Activated CD8-positive, alpha-beta memory T cell treated with anti-CD3 and anti-CD28 coated beads, Interleukin-2, amount 50 U/mL, for 1 hour (primary cell): Measurements from ENCODE around the gene OR8S1.
"Not testable (repeated sequence)": the region's sequence is repeated elsewhere in the genome, so short reads cannot be mapped to it uniquely, and the experiment has no call there.

Experiments used
- DNase-seq: peaks from one replicate; pipeline ENCODE4 v3.0.0-alpha.2; 2020; ENCODE audit errors: extremely low read depth

OR8S1 gene

GRCh38 chr12:48525332-48525731 is at the start of gene OR8S1:
Gene OR8S1, plus strand, starts transcription at chr12:48525632. Its CDS starts 0 bp downstream, at chr12:48525632.
- DNase-seq, result no peak

DNA sequence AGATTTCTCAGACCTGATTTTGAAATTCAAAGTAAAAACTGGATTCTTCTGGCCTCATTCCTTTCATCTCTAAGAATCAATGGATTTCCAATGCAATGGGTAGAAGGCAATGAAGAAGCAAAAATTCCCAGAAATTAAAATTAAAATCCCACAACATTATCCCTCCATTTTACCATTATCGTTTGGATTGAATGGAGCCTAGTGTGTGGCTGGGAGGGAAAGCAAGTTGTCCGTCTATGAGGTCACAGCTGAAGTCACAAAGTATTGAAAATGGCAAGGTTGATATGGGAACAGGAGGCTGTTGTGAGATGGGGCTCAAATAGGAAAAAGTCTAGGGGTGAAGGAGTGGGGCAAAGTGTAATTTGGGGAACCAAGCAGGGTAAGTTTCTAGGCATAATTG is 43.2 kb upstream of the OR8S1 start, which contains the start of gene C12orf54:
Gene C12orf54, plus strand, starts transcription at position 301 of the 400 bp plus-strand sequence. CDS start 799 bp downstream, outside the sequence.
- no peak for DNase-seq

GRCh38 chr12:48482930-48483329 is 42.5 kb upstream of the OR8S1 start:
- no peak for DNase-seq

GRCh38 chr12:48486261-48486660 is 39.2 kb upstream of the OR8S1 start:
- DNase-seq, result no peak

GRCh38 chr12:48486679-48487078 is 38.8 kb upstream of the OR8S1 start:
- no peak for DNase-seq

GRCh38 chr12:48489012-48489411 is 36.4 kb upstream of the OR8S1 start:
- no peak for DNase-seq

DNA sequence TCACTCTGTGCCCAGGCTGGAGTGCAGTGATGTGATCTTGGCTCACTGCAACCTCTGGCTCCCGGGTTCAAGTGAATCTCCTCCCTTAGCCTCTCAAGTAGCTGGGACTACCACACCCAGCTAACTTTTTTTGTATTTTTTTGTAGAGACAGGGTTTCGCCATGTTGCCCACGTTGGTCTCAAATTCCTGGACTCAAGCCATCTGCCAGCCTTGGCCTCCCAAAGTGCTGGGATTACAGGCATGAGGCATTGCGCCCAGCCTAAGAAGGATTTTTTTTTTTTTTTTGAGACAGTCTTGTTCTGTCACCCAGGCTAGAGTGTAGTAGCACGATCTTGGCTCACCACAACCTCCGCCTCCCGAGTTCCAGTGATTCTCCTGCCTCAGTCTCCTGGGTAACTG is 36.0 kb upstream of the OR8S1 start:
- not testable (repeated sequence) for DNase-seq

- not testable (repeated sequence) for DNase-seq
Measured at GRCh38 chr12:48500281-48500680, 25.2 kb upstream of the OR8S1 start.

- DNase-seq, result not testable (repeated sequence)
Measured at GRCh38 chr12:48506836-48507235, 18.6 kb upstream of the OR8S1 start.

DNA sequence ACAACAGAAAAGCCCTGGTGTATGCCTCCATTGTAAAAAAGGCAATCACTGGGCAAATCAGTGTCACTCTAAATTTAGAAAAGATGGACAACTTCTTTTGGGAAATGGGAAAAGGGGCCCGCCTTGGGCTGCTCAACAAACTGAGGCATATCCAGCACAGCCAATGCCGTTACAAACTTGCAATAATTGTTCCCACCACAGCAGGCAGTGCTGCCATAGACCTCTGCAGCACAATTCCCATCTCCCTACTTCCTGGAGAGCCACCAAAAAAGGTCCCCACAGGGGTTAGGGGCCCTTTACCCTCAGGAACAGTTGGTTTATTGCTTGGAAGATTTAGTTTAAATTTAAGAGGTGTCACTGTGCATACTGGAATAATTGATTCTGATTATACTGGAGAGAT is 16.4 kb upstream of the OR8S1 start:
- DNase-seq, result no peak

DNA sequence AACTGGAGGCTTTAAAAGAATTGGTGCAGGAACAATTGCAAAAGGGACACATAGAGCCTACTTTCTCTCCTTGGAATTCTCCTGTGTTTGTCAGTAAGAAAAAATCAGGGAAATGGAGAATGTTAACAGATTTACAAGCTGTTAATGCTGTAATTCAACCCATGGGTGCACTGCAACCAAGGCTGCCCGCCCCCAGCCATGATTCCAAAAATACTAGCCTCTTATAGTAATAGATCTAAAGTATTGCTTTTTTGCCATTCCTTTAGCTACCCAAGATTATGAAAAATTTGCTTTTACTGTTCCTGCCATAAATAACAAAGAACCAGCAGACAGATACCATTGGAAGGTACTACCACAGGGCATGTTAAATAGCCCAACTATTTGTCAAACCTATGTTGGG is 15.3 kb upstream of the OR8S1 start:
- no peak for DNase-seq

- DNase-seq, result no peak
Measured at GRCh38 chr12:48512855-48513254, 12.6 kb upstream of the OR8S1 start.

DNA sequence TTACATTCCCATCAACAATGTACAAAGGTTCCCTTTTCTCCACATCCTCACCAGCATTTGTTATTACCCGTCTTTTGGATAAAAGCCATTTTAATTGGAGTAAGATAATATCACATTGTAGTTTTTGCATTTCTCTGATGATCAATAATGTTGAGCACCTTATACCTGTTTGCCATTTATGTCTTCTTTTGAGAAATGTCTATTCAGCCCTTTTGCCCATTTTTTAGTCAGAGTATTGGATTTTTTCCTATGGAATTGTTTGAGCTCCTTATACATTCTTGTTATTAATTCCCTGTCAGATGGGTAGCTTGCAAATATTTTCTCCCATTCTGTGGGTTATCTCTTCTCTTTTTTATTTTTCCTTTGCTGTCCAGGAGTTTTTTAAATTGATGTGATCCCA is 10.7 kb upstream of the OR8S1 start:
- no peak for DNase-seq

- not testable (repeated sequence) for DNase-seq
Measured at GRCh38 chr12:48520381-48520780, 5.1 kb upstream of the OR8S1 start.

GRCh38 chr12:48527891-48528670 is 2.6 kb downstream of the OR8S1 start:
- DNase-seq, result no peak

GRCh38 chr12:48532601-48533000 is 7.2 kb downstream of the OR8S1 start:
- DNase-seq, result no peak

GRCh38 chr12:48536602-48537001 is 11.2 kb downstream of the OR8S1 start:
- no peak for DNase-seq

DNA sequence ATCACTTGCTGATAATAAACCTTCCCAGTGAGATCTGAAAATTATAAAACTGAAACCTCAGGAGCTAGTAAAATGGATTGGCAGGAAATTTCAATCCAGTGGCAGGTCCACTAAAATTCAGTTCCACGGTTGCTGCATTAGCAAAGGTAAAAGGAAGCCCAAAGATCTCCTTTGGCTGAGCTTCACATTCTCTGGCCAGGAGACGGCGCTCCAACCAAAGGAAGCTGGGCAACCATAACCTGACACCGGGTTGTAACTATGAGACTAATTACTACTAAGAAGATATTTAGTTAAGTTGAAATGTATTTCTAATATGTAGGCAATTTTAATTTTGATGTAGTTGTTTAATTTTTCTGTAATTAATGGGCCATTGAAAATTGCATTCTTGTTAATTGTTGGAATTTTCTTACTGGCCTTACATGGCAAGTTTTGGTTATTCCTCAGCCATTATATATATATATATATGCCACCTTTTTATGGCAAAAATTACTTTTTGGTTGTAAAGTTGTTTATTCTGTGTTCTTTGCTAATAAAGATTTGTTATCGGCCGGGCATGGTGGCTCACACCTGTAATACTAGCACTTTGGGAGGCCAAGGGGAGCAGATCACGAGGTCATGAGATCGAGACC is 17.0 kb downstream of the OR8S1 start:
- DNase-seq, result no peak

DNA sequence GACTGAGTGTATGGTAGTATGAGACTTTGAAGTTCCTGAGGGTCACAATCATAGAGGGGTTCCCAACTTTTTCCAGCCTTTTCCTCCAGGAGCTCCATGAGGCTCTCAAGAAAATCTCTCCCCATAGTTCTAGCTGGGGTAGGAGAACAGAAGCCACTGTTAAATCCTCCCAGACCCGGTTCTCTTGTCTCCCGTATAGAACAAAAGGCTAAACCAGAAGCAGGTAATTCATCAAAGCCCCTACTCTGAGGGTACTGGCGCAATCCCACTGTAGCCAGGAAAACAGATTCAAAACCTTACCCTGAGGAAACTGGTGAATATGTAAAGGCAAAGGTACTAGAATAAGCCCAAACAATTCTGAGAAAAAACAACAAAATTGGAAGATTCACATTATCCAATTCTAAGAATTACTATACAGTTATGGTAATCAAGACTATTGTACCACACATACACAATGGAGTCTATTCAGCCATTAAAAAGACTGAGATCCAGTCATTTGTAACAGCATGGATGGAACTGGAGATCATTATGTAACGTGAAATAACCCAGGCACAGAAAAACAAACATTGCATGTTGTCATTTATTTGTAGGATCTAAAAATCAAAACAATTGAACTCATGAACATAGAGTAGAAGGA is 20.5 kb downstream of the OR8S1 start:
- DNase-seq, result no peak

- not testable (repeated sequence) for DNase-seq
Measured at GRCh38 chr12:48547012-48547411, 21.6 kb downstream of the OR8S1 start.

DNA sequence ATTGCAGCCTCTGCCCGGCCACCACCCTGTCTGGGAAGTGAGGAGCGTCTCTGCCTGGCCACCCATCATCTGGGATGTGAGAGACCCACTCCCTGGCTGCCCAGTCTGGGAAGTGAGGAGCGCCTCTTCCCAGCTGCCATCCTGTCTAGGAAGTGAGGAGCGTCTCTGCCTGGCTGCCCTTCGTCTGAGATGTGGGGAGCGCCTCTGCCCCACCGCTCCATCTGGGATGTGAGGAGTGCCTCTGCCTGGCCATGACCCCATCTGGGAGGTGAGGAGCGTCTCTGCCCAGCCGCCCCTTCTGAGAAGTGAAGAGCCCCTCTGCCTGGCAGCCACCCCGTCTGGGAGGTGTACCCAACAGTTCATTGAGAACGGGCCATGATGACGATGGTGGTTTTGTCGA is 26.2 kb downstream of the OR8S1 start:
- DNase-seq, result not testable (repeated sequence)

GRCh38 chr12:48553666-48554343 is 28.4 kb downstream of the OR8S1 start:
- not testable (repeated sequence) for DNase-seq
